ENCODE measurements around the gene ERI3.

ERI3 gene

GRCh38 chr1:44321466-44321865 lies 33.6 kb downstream of the ERI3 start:
- Mint-ChIP-seq H3K4me3 (no peak overlapping the region), H3K27me3 (ENCODE audit: low read depth, poor library complexity) (no peaks in the 10 kb centered on the region), H3K9me3 (no peaks in the 10 kb centered on the region), H3K27ac (no peak overlapping the region), H3K36me3 (ENCODE audit: low read depth) (peaks cover 65% of the 10 kb centered on the region), H3K4me1 (peaks cover 37% of the 10 kb centered on the region)
- DNase-seq = no peak
- TF ChIP-seq, protein P1, sequence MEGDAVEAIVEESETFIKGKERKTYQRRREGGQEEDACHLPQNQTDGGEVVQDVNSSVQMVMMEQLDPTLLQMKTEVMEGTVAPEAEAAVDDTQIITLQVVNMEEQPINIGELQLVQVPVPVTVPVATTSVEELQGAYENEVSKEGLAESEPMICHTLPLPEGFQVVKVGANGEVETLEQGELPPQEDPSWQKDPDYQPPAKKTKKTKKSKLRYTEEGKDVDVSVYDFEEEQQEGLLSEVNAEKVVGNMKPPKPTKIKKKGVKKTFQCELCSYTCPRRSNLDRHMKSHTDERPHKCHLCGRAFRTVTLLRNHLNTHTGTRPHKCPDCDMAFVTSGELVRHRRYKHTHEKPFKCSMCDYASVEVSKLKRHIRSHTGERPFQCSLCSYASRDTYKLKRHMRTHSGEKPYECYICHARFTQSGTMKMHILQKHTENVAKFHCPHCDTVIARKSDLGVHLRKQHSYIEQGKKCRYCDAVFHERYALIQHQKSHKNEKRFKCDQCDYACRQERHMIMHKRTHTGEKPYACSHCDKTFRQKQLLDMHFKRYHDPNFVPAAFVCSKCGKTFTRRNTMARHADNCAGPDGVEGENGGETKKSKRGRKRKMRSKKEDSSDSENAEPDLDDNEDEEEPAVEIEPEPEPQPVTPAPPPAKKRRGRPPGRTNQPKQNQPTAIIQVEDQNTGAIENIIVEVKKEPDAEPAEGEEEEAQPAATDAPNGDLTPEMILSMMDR (IDR thresholded peaks at IDR 0.05) = no peak

DNA sequence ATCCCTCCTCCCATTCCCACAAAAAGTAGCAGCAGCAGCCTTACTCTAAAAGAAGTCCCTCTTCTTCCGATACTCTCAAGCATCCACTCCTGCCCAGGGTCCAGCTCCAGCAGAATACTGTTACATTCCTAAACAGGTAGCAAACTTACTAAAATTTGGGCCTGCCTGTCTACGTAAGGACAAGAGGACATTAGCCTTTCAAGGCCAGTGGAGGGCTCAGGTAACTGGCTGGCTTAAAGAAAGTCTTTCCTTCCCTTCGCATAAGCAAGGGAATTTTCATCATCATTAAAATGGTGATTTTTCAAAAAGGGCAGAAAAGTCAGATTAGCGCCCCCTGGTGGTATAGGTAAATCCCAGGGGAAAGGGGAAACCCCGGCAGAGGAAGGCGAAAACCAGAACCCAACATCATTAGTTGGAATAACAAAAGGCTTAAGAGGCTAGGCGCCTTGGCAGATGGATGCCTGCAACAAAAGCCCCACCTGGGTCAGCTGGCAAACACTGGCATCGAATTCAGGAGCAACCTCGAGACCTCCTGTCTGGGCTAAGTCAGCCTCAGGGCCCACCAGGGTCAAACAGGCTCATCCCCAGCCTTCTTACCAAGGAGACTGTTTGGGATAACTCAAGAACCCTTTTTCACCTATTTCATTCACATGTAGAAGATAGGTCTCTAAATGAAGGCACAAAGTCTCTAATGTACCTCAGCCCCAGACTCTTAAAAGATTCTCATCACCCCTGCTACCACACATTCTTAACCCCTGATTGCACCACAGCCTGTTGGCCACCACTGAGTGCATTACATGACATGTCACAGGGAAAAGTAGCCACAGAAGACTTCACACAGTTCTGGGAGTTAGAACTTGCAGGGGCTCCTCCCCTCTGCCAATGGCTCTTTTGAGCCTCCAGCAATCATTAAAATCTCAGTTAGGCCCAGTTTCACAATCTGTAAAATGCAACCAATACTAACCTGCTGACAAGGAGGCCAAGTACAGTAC lies 36.7 kb downstream of the ERI3 start:
- H3K4me3 Mint-ChIP-seq = no peak overlapping the region
- peaks cover 51% of the 10 kb centered on the region for H3K36me3 Mint-ChIP-seq (ENCODE audit: low read depth)
- no peaks in the 10 kb centered on the region for H3K9me3 Mint-ChIP-seq
- H3K27me3 Mint-ChIP-seq (ENCODE audit: low read depth, poor library complexity) = no peaks in the 10 kb centered on the region
- peaks cover 48% of the 10 kb centered on the region for H3K4me1 Mint-ChIP-seq
- no peak overlapping the region for H3K27ac Mint-ChIP-seq
- TF ChIP-seq, protein P1 (IDR thresholded peaks at IDR 0.05) = peak; percentile 80
- DNase-seq = peak; percentile 69

DNA sequence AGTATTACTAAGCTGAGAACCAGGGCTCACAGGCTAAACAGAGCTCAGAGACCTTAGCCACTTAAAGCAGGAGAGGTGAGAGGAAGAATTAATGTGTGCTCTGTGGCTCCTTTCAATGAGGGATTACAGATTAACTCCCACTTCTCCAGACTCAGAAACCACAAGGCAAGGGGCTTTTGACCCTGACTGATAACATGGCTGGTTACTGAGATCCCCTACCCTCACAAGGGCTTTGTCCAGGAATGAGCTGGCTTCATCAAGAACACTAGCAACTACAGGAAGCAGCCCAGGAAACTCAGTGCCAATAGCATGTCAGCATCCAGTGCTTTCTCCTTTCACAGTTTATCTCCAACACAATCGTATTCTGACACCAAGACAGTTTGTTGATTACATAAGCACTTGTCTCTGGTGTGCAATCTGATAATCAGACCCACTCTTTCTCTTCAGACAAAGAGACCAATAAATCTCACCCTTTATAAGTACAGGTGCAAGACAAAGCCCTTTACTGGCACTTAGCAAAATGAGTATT lies 38.8 kb downstream of the ERI3 start:
- no peak overlapping the region for H3K4me3 Mint-ChIP-seq
- H3K27ac Mint-ChIP-seq = peak overlapping the region; percentile 39
- H3K27me3 Mint-ChIP-seq (ENCODE audit: low read depth, poor library complexity) = peaks cover 2% of the 10 kb centered on the region
- peaks cover 66% of the 10 kb centered on the region for H3K4me1 Mint-ChIP-seq
- TF ChIP-seq, protein P1 (IDR thresholded peaks at IDR 0.05) = no peak
- H3K9me3 Mint-ChIP-seq = no peaks in the 10 kb centered on the region
- no peak for DNase-seq
- peaks cover 53% of the 10 kb centered on the region for H3K36me3 Mint-ChIP-seq (ENCODE audit: low read depth)

DNA sequence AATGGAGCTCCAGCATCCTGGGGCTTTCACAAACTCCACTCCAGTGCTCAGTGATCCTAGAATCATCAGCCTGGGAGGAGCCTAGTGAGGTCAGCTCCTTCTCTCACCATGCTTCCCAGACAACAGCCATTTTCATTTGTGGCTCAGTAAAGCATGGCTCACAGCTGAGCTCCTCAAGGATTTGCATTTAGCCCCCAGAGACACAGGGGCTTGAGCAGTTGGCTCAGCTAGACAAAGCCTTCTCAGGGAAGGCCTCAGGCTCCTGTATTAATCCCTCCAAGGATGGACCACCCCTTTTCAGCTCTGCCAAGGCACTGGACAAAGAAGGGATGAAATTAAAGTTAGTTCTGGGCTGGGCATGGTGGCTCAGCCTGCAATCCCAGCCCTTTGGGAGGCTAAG lies 39.5 kb downstream of the ERI3 start:
- DNase-seq = no peak
- Mint-ChIP-seq H3K9me3 (no peaks in the 10 kb centered on the region), H3K27ac (no peak overlapping the region), H3K4me3 (no peak overlapping the region), H3K4me1 (peaks cover 61% of the 10 kb centered on the region), H3K27me3 (ENCODE audit: low read depth, poor library complexity) (peaks cover 2% of the 10 kb centered on the region), H3K36me3 (ENCODE audit: low read depth) (peaks cover 60% of the 10 kb centered on the region)
- TF ChIP-seq, protein P1 (IDR thresholded peaks at IDR 0.05) = no peak

DNA sequence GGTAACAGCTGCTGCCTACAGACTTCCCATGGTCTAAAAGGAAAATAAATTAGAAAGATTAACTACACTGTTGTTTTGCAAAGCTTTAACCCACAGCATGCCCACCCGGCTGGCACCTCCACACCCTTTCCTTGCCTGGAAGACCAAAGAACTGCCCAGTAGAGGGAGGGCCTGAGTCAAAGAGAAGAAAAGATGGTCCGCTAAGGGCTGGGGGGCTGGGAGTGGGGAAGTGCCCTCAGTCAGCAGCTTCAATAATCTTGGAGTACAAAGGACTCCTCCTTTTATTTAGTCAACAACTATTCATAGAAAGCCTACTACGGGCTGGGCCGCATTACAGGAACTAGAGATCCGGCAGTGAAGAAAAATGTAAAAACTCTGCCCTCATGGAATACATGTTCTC lies 40.6 kb downstream of the ERI3 start:
- DNase-seq = no peak
- Mint-ChIP-seq H3K4me1 (peaks cover 61% of the 10 kb centered on the region), H3K36me3 (ENCODE audit: low read depth) (peaks cover 60% of the 10 kb centered on the region), H3K27ac (no peak overlapping the region), H3K27me3 (ENCODE audit: low read depth, poor library complexity) (peaks cover 2% of the 10 kb centered on the region), H3K9me3 (no peaks in the 10 kb centered on the region), H3K4me3 (no peak overlapping the region)
- TF ChIP-seq, protein P1 (IDR thresholded peaks at IDR 0.05) = no peak
